NCI-H2196 (cell line): ENCODE results near the gene MED27.

Source experiments
- DNase-seq: peaks from one replicate; lab custom pipeline; 2025; ENCODE audit not compliant: unreplicated experiment; lab: John Stamatoyannopoulos, UW

Gene MED27

GRCh38 chr9:131867611-131868192 is 212.0 kb downstream of the MED27 start:
- no peak for DNase-seq

GRCh38 chr9:131865446-131866195 is 214.0 kb downstream of the MED27 start:
- DNase-seq, result no peak

GRCh38 chr9:131864531-131864930 is 215.1 kb downstream of the MED27 start:
- no peak for DNase-seq

- DNase-seq, result no peak
These were observed 216.3 kb downstream of the MED27 start for GRCh38 chr9:131863306-131863896.

- DNase-seq, result no peak
These were observed 217.4 kb downstream of the MED27 start for GRCh38 chr9:131862261-131862660.

GRCh38 chr9:131860430-131860829 is 219.2 kb downstream of the MED27 start:
- no peak for DNase-seq

- no peak for DNase-seq
These were observed 221.5 kb downstream of the MED27 start for GRCh38 chr9:131858147-131858546.

- DNase-seq, result no peak
These were observed 223.6 kb downstream of the MED27 start for GRCh38 chr9:131856105-131856504.

GRCh38 chr9:131854896-131855613 is 224.6 kb downstream of the MED27 start:
- no peak for DNase-seq

GRCh38 chr9:131854334-131854733 is 225.3 kb downstream of the MED27 start:
- DNase-seq, result no peak

- no peak for DNase-seq
These were observed 226.2 kb downstream of the MED27 start for GRCh38 chr9:131853434-131853833.

GRCh38 chr9:131851414-131851813 is 228.3 kb downstream of the MED27 start:
- peak; percentile 4 for DNase-seq

GRCh38 chr9:131849391-131849790 is 230.3 kb downstream of the MED27 start:
- no peak for DNase-seq

GRCh38 chr9:131848570-131849160 is 231.0 kb downstream of the MED27 start:
- DNase-seq, result no peak

GRCh38 chr9:131847665-131848354 is 231.9 kb downstream of the MED27 start:
- DNase-seq, result no peak

GRCh38 chr9:131845305-131846298 is 234.1 kb downstream of the MED27 start:
- no peak for DNase-seq

GRCh38 chr9:131844745-131845118 is 234.9 kb downstream of the MED27 start:
- DNase-seq, result no peak

- no peak for DNase-seq
These were observed 235.5 kb downstream of the MED27 start for GRCh38 chr9:131843989-131844744.

GRCh38 chr9:131841765-131842318 is 237.8 kb downstream of the MED27 start:
- DNase-seq, result no peak
